ENCODE measurements around the gene COX7A1. TPM values are rescaled to one million over a fixed set of nuclear protein-coding genes. Genes with fewer than 3 reads are reported as not detected.

COX7A1 gene
- total RNA-seq, 1 donor from 2014 or later = 64.2 TPM

DNA sequence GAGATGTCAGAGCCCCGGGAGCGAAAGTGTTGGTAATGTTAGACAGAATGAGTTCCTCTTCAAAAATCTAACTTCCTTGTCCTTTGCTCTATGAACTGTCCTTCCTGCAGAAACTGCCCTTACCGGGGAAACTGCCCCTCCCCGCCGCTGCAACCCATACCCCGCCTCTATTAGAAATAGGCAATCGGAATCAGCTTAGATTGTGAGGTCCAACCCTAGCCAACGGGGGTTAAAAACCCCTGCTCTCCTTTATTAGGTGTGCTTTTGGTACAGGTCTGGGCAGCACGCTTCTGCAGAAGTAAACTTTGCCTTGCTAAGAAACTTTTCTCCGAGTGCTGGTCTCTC is 23.9 kb downstream of the COX7A1 start:
- Histone ChIP-seq H3K4me3 (peak overlapping the region; percentile 59), H3K4me1 (peaks cover 42% of the 10 kb centered on the region), H3K27ac (peak overlapping the region; percentile 94), H3K27me3 (ENCODE audit: low read depth) (no peaks in the 10 kb centered on the region), H3K9me3 (no peaks in the 10 kb centered on the region), H3K36me3 (peaks cover 28% of the 10 kb centered on the region)
- intact Hi-C loops (cut with DNase I) = loop anchor here (5.0 kb wide), 1 partner anchor 39 kb away; no protein-coding TSS in a partner anchor
- ATAC-seq (peak; percentile 30 to 45), DNase-seq (peak; percentile 67)
- TF ChIP-seq, protein P1, sequence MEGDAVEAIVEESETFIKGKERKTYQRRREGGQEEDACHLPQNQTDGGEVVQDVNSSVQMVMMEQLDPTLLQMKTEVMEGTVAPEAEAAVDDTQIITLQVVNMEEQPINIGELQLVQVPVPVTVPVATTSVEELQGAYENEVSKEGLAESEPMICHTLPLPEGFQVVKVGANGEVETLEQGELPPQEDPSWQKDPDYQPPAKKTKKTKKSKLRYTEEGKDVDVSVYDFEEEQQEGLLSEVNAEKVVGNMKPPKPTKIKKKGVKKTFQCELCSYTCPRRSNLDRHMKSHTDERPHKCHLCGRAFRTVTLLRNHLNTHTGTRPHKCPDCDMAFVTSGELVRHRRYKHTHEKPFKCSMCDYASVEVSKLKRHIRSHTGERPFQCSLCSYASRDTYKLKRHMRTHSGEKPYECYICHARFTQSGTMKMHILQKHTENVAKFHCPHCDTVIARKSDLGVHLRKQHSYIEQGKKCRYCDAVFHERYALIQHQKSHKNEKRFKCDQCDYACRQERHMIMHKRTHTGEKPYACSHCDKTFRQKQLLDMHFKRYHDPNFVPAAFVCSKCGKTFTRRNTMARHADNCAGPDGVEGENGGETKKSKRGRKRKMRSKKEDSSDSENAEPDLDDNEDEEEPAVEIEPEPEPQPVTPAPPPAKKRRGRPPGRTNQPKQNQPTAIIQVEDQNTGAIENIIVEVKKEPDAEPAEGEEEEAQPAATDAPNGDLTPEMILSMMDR (IDR thresholded peaks at IDR 0.05) = no peak

DNA sequence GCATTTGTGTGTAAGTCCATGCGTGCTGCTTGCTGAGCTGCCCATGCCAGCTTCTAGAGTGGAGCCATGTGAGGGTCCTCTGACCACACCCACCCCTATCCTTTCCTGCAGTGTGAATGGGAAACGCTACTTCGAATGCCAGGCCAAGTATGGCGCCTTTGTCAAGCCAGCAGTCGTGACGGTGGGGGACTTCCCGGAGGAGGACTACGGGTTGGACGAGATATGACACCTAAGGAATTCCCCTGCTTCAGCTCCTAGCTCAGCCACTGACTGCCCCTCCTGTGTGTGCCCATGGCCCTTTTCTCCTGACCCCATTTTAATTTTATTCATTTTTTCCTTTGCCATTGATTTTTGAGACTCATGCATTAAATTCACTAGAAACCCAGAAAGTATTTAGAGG is 26.7 kb downstream of the COX7A1 start:
- H3K27me3 ChIP-seq (ENCODE audit: low read depth) = no peaks in the 10 kb centered on the region
- H3K4me1 ChIP-seq = peaks cover 21% of the 10 kb centered on the region
- DNase-seq (no peak), ATAC-seq (no peak)
- intact Hi-C loops (cut with DNase I) = loop anchor here (5.0 kb wide), 1 partner anchor 42 kb away; no protein-coding TSS in a partner anchor
- TF ChIP-seq, protein P1 (IDR thresholded peaks at IDR 0.05) = no peak
- no peak overlapping the region for H3K27ac ChIP-seq
- H3K36me3 ChIP-seq = peaks cover 49% of the 10 kb centered on the region
- H3K4me3 ChIP-seq = no peak overlapping the region
- H3K9me3 ChIP-seq = no peaks in the 10 kb centered on the region

DNA sequence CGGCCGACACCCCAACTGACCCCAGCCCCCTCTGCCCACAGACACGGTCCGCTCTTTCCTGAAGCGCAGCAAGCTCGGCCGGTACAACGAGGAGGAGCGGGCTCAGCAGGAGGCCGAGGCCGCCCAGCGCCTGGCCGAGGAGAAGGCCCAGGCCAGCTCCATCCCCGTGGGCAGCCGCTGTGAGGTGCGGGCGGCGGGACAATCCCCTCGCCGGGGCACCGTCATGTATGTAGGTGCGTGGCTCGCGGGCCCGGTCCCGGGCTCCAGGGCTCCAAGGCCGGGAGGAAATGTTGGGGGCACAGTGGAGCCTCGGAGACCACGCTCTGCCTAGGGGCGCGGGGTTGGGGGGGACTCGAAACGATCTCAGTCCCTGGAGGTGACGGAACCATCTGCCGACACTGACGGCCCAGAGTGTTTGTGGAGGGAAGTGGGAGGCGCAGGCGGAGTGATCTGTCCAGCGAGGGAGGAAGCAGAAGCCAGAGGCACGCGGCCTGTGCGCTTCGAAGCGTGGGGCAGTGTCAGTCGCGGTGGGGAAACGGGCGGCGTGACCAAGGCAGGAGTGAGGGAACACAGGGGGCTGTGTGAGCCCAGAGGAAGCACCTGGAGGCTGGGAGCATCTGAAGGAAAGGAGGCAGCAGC is 30.6 kb downstream of the COX7A1 start:
- H3K9me3 ChIP-seq = no peaks in the 10 kb centered on the region
- TF ChIP-seq, protein P1 (IDR thresholded peaks at IDR 0.05) = no peak
- H3K36me3 ChIP-seq = peaks cover 85% of the 10 kb centered on the region
- DNase-seq = no peak
- peaks cover 6% of the 10 kb centered on the region for H3K4me1 ChIP-seq
- intact Hi-C loops (cut with DNase I) = no loop called here
- H3K27ac ChIP-seq = no peak overlapping the region
- ATAC-seq = peak in 1 of 2 donors; percentile 5
- no peak overlapping the region for H3K4me3 ChIP-seq
- H3K27me3 ChIP-seq (ENCODE audit: low read depth) = no peaks in the 10 kb centered on the region

DNA sequence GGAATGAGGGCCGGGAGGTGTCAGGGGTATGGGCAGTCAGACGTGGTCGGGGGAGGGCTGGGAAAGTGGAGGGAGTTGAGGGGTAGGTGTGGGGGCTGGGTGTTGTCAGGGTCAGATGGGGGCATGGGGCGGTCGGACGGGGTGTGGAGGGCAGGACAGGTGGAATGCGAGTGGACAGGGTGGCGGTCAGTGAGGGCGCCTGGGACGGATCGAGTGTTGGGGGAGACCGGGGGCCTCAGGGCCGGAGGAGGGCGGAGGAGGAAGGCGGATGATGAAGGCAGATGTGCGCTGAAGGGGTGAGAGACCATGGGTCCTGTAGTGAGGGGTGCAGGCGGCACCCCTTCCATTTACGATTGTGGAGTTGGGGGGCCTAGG is 31.3 kb downstream of the COX7A1 start:
- DNase-seq (no peak), ATAC-seq (peak in 1 of 2 donors; percentile 3)
- Histone ChIP-seq H3K9me3 (no peaks in the 10 kb centered on the region), H3K36me3 (peaks cover 84% of the 10 kb centered on the region), H3K27ac (no peak overlapping the region), H3K4me1 (peaks cover 13% of the 10 kb centered on the region), H3K4me3 (no peak overlapping the region), H3K27me3 (ENCODE audit: low read depth) (no peaks in the 10 kb centered on the region)
- TF ChIP-seq, protein P1 (IDR thresholded peaks at IDR 0.05) = no peak
- intact Hi-C loops (cut with DNase I) = no loop called here

DNA sequence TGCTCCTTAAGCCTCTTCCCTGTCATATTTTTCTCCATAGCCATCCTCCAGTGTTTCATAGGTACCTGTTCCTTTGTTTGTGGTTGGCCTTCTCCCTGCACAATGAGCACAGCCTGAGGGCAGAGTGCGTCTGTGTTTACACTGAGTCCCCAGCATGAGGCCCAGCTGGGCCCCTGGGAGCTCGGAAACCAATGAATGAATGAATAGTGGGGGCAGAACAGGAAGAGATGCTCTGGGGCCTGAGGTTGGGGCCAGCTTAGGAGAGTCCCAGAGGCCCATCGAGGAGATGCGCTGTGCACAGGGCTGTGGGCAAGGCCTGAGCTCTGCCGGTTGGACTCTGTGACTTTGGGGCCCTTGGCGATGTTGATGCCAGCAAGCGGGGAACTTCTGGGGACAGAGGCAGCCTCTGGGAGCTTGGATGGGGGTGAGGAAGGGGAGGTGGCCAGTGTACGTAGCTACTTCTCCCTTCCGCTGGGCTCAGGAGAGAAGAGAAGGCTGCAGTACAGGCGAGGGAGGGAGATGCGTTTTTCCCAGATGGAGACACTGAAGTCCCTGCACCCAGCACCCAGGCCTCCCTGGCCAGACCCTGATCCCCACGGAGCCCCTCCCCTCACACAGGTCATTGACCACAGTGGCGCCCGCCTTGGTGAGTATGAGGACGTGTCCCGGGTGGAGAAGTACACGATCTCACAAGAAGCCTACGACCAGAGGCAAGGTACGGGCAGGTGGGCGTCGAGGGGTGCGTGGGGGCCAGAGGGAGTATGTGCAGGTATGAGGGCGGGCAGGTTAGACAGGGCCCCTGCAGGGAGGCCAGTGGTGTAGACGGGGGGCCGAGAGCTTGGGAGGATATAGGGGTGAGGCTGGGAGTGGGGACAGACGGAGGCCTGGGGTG is 31.9 kb downstream of the COX7A1 start:
- Histone ChIP-seq H3K36me3 (peaks cover 78% of the 10 kb centered on the region), H3K4me3 (no peak overlapping the region), H3K4me1 (peaks cover 15% of the 10 kb centered on the region), H3K27me3 (ENCODE audit: low read depth) (no peaks in the 10 kb centered on the region), H3K9me3 (no peaks in the 10 kb centered on the region), H3K27ac (no peak overlapping the region)
- TF ChIP-seq, protein P1 (IDR thresholded peaks at IDR 0.05) = no peak
- intact Hi-C loops (cut with DNase I) = no loop called here
- DNase-seq = no peak
- ATAC-seq = peak in 1 of 2 donors; percentile 3

All from lower lobe of right lung (tissue), 2 donors.